ENCODE data around the gene RAVER1. TPM values are rescaled to one million over a fixed set of nuclear protein-coding genes. Genes with fewer than 3 reads are reported as not detected.

The RAVER1 gene
- total and polyA plus RNA-seq, 9 of the 15 experiments (the other 6 are each of a cell fraction or from before 2014, with no cell fraction given): 0.06 to 113 (median 7.0) TPM

DNA sequence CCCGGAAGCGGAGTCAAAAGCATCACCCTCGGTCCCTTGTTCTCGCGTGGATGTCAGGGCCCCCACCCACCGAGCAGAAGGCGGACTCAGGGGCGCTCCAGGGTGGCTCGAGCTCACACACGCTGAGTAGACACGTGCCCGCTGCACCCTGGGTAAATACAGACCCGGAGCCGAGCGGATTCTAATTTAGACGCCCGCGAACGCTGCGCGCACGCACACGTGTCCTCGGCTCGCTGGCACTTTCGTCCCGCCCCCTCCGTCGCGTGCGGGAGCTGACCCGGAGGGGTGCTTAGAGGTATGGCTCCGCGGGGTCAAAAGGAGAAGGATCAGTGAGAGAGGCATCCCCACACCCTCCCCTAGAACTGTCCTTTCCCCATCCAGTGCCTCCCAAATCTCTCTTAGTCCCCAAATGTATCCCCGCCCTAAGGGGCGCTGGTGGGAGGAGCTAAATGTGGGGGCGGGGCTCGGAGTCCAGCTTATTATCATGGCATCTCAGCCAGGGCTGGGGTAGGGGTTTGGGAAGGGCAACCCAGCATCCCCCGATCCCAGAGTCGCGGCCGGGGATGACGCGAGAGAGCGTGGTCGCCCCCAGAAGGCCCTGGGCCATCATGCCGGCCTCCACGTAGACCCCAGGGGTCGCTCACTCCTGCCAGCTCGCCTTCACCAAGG is 44.0 kb downstream of the RAVER1 start (continued):
- TF ChIP-seq MECOM (CRISPR knock-in tag; IDR thresholded peaks at IDR 0.05) (no peak), SMARCA4 (IDR thresholded peaks at IDR 0.05) (no peak), POLR2AphosphoS5 (IDR thresholded peaks at IDR 0.05; ENCODE audit: control insufficient read depth, insufficient read depth, low read depth, low read length) (peak; percentile 61), MTA1 (IDR thresholded peaks at IDR 0.05; ENCODE audit: borderline replicate concordance) (peak; percentile 68; the same call in 1 of the 2 replicates), CBX2 (IDR thresholded peaks at IDR 0.05; ENCODE audit: insufficient read depth, low read length, poor library complexity, severe bottlenecking) (no peak), TCF7 (IDR thresholded peaks at IDR 0.05; ENCODE audit: borderline replicate concordance) (no peak), HNRNPK (IDR thresholded peaks at IDR 0.05; ENCODE audit: low read depth, low read length, poor library complexity, severe bottlenecking) (no peak), TARDBP (IDR thresholded peaks at IDR 0.05) (no peak), PURB (CRISPR knock-in tag; IDR thresholded peaks at IDR 0.05; ENCODE audit: low read depth) (no peak), EGR1 (conservative IDR thresholded peaks at IDR 0.05) (peak; percentile 2; the same call in 1 of the 2 replicates), JUN (IDR thresholded peaks at IDR 0.05; ENCODE audit: borderline replicate concordance, low read depth, low read length) (peak; percentile 41; the same call in 1 of the 2 replicates), JUN (CRISPR knock-in tag; IDR thresholded peaks at IDR 0.05; ENCODE audit: borderline replicate concordance) (no peak), ZNF354B (CRISPR knock-in tag; IDR thresholded peaks at IDR 0.05) (no peak), DDX20 (tag; IDR thresholded peaks at IDR 0.05; ENCODE audit: low read depth) (no peak), CREM (IDR thresholded peaks at IDR 0.05; ENCODE audit: low read depth) (peak; percentile 93), HCFC1 (IDR thresholded peaks at IDR 0.05; ENCODE audit: low read depth, low read length) (peak; percentile 52), MTA3 (IDR thresholded peaks at IDR 0.05; ENCODE audit: borderline replicate concordance) (0 out of 2 replicates have a peak, but pooled peaks have one; percentile 63), SIX5 (IDR thresholded peaks at IDR 0.05; ENCODE audit: borderline replicate concordance in 1 of 2, insufficient read depth in 1 of 2, low read depth in 1 of 2, low read length in 2 of 2) (no peak), TAL1 (IDR thresholded peaks at IDR 0.05) (no peak), MCM3 (IDR thresholded peaks at IDR 0.05) (no peak), NFE2L1 (tag; IDR thresholded peaks at IDR 0.05; ENCODE audit: borderline replicate concordance, low read depth) (no peak), HSF4 (CRISPR knock-in tag; IDR thresholded peaks at IDR 0.05; ENCODE audit: borderline replicate concordance) (peak; percentile 33; the same call in 1 of the 2 replicates), HDAC1 (IDR thresholded peaks at IDR 0.05) (peak in 1 of 2 experiments; percentile 78; a peak in 2 of 4 replicates)
- TF ChIP-seq, protein P1, sequence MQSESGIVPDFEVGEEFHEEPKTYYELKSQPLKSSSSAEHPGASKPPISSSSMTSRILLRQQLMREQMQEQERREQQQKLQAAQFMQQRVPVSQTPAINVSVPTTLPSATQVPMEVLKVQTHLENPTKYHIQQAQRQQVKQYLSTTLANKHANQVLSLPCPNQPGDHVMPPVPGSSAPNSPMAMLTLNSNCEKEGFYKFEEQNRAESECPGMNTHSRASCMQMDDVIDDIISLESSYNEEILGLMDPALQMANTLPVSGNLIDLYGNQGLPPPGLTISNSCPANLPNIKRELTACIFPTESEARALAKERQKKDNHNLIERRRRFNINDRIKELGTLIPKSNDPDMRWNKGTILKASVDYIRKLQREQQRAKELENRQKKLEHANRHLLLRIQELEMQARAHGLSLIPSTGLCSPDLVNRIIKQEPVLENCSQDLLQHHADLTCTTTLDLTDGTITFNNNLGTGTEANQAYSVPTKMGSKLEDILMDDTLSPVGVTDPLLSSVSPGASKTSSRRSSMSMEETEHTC (IDR thresholded peaks at IDR 0.05): 0 out of 2 replicates have a peak, but pooled peaks have one; percentile 53
- TF ChIP-seq, protein P2, sequence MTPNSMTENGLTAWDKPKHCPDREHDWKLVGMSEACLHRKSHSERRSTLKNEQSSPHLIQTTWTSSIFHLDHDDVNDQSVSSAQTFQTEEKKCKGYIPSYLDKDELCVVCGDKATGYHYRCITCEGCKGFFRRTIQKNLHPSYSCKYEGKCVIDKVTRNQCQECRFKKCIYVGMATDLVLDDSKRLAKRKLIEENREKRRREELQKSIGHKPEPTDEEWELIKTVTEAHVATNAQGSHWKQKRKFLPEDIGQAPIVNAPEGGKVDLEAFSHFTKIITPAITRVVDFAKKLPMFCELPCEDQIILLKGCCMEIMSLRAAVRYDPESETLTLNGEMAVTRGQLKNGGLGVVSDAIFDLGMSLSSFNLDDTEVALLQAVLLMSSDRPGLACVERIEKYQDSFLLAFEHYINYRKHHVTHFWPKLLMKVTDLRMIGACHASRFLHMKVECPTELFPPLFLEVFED (CRISPR knock-in tag; conservative IDR thresholded peaks at IDR 0.05): no peak
- TF ChIP-seq, protein P3, sequence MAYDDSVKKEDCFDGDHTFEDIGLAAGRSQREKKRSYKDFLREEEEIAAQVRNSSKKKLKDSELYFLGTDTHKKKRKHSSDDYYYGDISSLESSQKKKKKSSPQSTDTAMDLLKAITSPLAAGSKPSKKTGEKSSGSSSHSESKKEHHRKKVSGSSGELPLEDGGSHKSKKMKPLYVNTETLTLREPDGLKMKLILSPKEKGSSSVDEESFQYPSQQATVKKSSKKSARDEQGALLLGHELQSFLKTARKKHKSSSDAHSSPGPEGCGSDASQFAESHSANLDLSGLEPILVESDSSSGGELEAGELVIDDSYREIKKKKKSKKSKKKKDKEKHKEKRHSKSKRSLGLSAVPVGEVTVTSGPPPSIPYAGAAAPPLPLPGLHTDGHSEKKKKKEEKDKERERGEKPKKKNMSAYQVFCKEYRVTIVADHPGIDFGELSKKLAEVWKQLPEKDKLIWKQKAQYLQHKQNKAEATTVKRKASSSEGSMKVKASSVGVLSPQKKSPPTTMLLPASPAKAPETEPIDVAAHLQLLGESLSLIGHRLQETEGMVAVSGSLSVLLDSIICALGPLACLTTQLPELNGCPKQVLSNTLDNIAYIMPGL (CRISPR knock-in tag; IDR thresholded peaks at IDR 0.05): peak; percentile 41; the same call in 1 of the 2 replicates

Measured in K562 (cell line).